Measurements from ENCODE around the gene CEP85L.

CEP85L gene

DNA sequence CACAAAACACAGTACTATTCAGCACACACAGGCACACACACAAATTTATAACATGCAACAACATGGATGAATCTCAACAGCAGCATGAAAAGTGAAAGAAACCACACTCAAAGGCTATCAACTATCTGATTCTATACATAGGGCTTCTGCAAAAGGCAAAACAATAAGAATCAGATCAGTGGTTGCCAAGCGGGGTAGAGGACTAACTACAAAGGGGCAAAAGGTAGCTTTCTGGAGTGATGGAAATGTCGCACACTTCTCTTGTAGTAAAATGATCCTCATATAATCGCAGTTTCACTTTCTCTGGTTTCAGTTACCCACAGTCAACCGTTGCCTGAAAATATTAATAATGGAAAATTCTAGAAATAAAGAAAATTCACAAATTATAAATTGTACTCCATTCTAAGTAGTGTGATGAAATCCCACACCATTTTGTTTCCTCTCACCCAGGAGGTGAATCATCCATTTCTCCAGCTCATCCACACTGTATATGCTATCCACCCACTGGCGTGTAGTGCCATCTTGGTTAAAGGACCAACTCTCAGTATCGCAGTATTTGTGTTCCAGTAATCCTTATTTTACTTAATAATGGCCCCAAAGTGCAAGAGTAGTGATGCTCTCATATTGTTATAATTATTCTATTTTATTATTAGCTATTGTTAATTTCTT lies 116.1 kb downstream of the CEP85L start:
- DNase-seq: no peak

DNA sequence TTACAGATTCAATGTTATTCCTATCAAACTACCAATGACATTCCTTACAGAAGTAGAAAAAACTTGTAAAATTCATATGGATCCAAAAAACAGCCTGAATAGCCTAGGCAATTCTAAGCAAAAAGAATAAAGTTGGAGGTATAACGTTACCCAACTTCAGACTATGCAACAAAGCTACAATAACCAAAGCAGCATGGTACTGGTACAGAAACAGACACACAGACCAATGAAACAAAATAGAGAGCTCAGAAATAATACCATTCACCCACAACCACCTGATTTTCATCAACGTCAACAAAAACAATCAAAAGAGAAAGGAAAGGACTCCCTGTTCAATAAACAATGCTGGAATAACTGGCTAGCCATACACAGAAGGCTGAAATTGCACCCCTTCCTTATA lies 120.4 kb downstream of the CEP85L start:
- no peak for DNase-seq

GRCh38 chr6:118529756-118530155 lies 121.6 kb downstream of the CEP85L start:
- no peak for DNase-seq

GRCh38 chr6:118528129-118528528 lies 123.3 kb downstream of the CEP85L start:
- no peak for DNase-seq

- DNase-seq: no peak
Measured at GRCh38 chr6:118525913-118526780, 125.2 kb downstream of the CEP85L start.

DNA sequence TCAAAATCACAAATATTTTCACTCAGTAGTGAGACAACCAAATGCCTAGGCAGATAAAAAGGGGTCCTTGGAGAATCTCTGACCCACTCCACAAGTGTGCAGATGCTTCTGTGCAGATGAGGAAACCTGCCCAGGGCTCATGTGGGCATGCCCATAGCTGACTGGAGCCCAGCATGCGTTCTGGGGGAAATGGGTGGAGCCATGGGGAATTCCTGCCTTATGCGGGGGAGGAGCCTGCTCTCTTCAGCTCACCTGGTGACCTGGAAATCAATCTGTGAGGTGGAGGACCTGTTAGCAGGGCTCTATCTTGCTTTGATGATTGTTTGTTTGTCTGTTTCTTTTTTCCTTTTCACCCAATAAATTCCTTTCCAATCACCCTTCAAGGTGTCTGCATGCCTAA lies 126.7 kb downstream of the CEP85L start:
- DNase-seq: no peak

DNA sequence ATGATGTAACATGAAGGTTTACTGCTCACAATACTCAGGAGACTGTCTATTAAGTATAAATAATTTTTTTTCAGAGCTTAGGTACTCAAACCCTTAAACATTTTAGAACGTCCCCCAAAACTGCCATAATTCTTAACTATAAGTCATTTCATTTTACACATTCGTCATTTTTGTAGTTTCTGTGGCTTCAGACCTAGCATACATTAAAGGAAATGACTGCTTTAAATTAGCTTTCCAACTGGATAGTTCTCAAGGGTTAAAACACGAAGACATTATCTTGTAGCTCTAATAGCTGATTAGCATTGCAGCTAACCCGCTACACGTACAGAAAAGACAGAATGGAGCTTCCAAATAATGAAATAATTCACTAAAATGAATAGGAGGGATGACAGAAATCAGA lies 128.2 kb downstream of the CEP85L start:
- no peak for DNase-seq

DNA sequence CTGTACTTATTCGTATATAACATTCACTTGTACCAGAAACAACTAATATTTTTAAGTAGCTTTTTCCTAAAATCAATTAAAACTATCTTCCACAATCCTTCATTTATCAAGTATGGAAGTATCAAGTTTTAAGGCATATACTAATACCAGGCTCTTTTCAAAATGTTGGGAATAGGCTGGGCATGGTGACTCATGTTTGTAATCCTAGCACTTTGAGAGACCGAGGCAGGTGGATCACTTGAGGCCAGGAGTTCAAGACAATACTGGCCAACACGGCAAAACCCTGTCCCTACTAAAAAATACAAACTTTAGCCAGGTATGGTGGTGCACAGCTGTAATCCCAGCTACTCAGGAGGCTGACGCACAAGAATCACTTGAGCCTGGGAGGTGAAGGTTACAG lies 129.0 kb downstream of the CEP85L start:
- no peak for DNase-seq

DNA sequence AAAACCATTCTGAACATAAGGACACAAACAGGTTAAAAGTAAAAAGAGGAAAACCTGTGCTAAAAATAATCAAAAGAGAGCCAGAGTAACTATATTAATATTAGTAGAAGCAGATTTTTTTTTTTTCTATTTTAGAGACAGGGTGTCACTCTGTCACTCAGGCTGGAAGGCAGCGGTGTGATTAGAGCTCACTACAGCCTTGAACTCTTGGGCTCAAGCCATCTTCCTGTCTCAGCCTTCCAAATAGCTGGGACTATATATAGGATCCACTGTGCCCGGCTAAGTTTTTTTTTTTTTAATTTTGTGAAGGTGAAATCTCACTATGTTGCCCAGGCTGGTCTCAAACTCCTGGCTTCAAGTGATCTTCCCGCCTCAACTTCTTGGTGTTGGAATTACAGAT lies 136.7 kb downstream of the CEP85L start:
- no peak for DNase-seq

GRCh38 chr6:118511930-118512715 lies 139.3 kb downstream of the CEP85L start:
- no peak for DNase-seq

DNA sequence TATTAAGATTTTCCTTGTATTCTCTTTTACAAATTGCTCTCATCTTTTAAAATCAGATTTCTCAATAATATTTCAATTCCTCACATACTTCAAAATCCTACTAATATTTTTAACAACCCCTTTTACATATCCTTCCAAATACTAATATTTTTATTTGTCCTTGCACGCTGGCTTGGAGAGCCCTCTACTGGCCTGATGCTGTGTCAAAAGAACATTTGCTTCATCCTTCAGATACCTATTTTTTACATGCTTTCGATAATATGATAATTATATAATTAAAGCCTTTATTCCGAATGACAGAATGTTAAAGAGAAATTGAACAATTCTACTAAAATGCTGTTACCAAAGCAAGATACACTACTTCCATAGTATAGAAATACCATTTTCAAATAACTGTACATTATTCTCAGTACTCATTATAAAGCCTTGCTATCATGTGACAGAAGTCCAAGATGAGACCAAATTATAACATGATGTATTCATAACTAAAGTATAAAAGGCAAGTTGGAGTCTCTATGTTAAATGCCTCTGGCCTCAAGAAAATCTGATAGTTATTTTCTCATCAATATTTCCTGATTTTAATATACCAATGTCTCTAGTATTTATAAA lies 142.3 kb downstream of the CEP85L start:
- DNase-seq: no peak

GRCh38 chr6:118507636-118508035 lies 143.8 kb downstream of the CEP85L start:
- no peak for DNase-seq

DNA sequence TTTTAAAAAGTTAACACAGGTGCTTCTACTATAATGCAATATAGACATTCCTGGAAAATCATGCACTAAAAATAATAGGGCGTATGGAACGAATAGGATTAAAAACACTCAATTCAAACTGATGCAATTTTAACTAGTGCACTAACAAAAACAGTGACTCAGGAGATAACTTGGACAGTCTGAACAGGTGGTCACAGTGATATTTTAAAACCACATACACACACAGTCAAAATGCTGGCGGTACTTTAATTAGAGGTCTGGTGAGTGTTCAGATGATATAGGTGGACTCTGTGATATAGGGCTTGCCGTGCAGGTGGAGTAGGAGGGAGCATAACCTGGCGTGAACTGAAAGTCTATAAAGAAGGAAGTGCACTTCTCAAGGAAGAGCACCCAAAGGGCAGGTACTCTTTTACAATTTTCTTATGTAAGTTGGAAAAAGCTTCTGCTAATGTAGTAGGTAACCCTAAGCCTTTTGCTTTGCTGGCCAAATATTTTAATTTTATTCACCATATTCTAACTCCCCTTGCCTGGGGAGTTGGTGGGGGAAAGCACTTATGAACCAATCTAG lies 145.2 kb downstream of the CEP85L start:
- DNase-seq: no peak

- no peak for DNase-seq
Measured at GRCh38 chr6:118505656-118506055, 145.7 kb downstream of the CEP85L start.

DNA sequence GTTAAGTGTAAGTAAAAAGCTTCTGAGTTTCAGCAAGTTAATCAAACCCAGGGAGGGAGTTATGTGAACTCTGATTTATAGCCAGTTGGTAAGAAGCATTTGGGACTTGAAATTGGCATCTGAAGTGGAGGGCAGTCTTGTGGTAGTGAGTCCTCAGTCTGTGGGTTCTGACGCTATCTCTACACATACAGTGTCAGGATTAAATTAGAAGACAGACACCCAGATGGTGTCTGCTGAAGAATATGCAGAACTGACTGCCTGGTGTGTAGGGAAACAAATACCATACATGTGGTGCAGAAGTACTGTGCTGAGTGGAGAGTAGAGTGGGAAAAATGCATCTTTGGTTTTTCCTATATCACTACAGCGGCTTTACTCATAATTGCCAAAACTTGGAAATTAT lies 146.8 kb downstream of the CEP85L start:
- no peak for DNase-seq

DNA sequence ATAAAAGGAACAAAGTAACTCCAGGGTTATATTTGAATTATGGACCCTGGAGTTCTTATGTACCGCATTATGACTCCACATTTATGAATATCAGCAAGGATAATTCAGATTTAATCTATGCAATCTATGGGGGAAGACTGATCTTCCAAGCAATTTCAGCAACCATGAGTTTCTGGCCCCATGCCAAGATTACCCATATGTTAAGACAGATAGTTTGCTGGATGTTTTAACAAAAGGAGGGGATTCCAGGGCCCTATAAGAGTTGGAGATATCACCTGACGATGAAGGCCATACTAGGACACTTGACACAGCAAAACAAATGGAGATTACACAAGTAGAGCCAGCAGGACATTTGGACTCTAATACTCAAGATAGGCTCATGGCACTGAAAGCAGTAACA lies 149.2 kb downstream of the CEP85L start:
- no peak for DNase-seq

- no peak for DNase-seq
Measured at GRCh38 chr6:118501765-118502164, 149.6 kb downstream of the CEP85L start.

- no peak for DNase-seq
Measured at GRCh38 chr6:118501099-118501498, 150.3 kb downstream of the CEP85L start.

- no peak for DNase-seq
Measured at GRCh38 chr6:118500130-118501015, 151.0 kb downstream of the CEP85L start.

- DNase-seq: no peak
Measured at GRCh38 chr6:118495485-118496280, 155.7 kb downstream of the CEP85L start.

- DNase-seq: no peak
Measured at GRCh38 chr6:118494091-118494490, 157.3 kb downstream of the CEP85L start.
